MM.1S (cell line): ENCODE data around the gene MED20.
"Not testable (repeated sequence)": the region's sequence is repeated elsewhere in the genome, so short reads cannot be mapped to it uniquely, and the experiment has no call there.

ENCODE experiments used
- CTCF ChIP-seq: fragments of 300-600 bp; sonication (generic); IDR thresholded peaks from 2 replicates; pipeline ENCODE4 v1.5.1; 2016; ENCODE audit warnings: antibody characterized with exemption, low read length, mixed read lengths
- EZH2 ChIP-seq: fragments of 300-600 bp; sonication (generic); optimal IDR thresholded peaks from 2 replicates; pipeline ENCODE3; 2017; ENCODE audit warnings: low read depth, mild to moderate bottlenecking, antibody characterized with exemption, low read length, mixed read lengths
- EZH2phosphoT487 ChIP-seq: fragments of 300-600 bp; sonication (generic); IDR thresholded peaks from 2 replicates; pipeline ENCODE4 v1.6.1; 2018; ENCODE audit warnings: antibody characterized with exemption, low read length

- TF ChIP-seq CTCF, EZH2, EZH2phosphoT487: not testable (repeated sequence)
Measured at GRCh38 chr6:41942882-41943281, 21.9 kb upstream of the MED20 start.
